SK-N-SH treated with all-trans-retinoic acid at 6 μM for 48 hours (cell line): Measurements from ENCODE around the gene GADD45B.

Experiments used
- ATAC-seq: fragments of 200-7000 bp; cut with Tn5 transposase; 3 replicates; pipeline ENCODE4 v1.9.1; 2020; ENCODE audit warnings: mild to moderate bottlenecking, moderate library complexity
- ARNTL ChIP-seq: fragments of 450-650 bp; formaldehyde crosslinking; IDR thresholded peaks from 2 replicates; pipeline ENCODE4 v1.5.0; 2020; ENCODE audit warnings: low read depth, mild to moderate bottlenecking, moderate library complexity, borderline replicate concordance
- BACH2 ChIP-seq: fragments of 250-450 bp; sonication (Bioruptor Pico); IDR thresholded peaks from 2 replicates; pipeline ENCODE4 v1.9.0; 2021; ENCODE audit warnings: mild to moderate bottlenecking, borderline replicate concordance
- CSDC2 ChIP-seq: fragments of 250-450 bp; sonication (Bioruptor Pico); IDR thresholded peaks from 2 replicates; pipeline ENCODE4 v1.5.0; 2020; ENCODE audit warnings: mild to moderate bottlenecking, moderate library complexity
- OSR1 ChIP-seq: fragments of 250-450 bp; sonication (Bioruptor Pico); IDR thresholded peaks from 2 replicates; pipeline ENCODE4 v1.8.0; 2022; ENCODE audit warnings: moderate library complexity, mild to moderate bottlenecking, inconsistent platforms
- PPARA ChIP-seq: fragments of 250-450 bp; sonication (Bioruptor Pico); IDR thresholded peaks from 2 replicates; pipeline ENCODE4 v1.5.0; 2020; ENCODE audit warnings: mild to moderate bottlenecking, borderline replicate concordance
- RARB ChIP-seq: fragments of 250-450 bp; sonication (Bioruptor Pico); IDR thresholded peaks from 2 replicates; pipeline ENCODE4 v1.8.0; 2021; ENCODE audit warnings: mild to moderate bottlenecking, moderate library complexity
- TOX ChIP-seq: fragments of 250-450 bp; sonication (Bioruptor Pico); IDR thresholded peaks from 2 replicates; pipeline ENCODE4 v1.8.0; 2021; ENCODE audit warnings: mild to moderate bottlenecking, moderate library complexity, borderline replicate concordance
- ZC3H10 ChIP-seq: fragments of 250-450 bp; sonication (Bioruptor Pico); IDR thresholded peaks from 2 replicates; pipeline ENCODE4 v1.5.1; 2021; ENCODE audit warnings: mild to moderate bottlenecking, moderate library complexity
- ZFP30 ChIP-seq: fragments of 450-650 bp; formaldehyde crosslinking; IDR thresholded peaks from 2 replicates; pipeline ENCODE4 v1.5.0; 2022; ENCODE audit warnings: mild to moderate bottlenecking, moderate library complexity
- ZNF8 ChIP-seq: fragments of 450-650 bp; formaldehyde crosslinking; IDR thresholded peaks from 2 replicates; pipeline ENCODE4 v1.5.0; 2020; ENCODE audit warnings: mild to moderate bottlenecking, moderate library complexity
- TF ChIP-seq, protein P1 (sequence below): fragments of 250-450 bp; sonication (Bioruptor Pico); IDR thresholded peaks from 2 replicates; pipeline ENCODE4 v1.5.1; 2021; ENCODE audit warnings: mild to moderate bottlenecking, moderate library complexity
- TF ChIP-seq, protein P2 (sequence below): fragments of 250-450 bp; sonication (Bioruptor Pico); IDR thresholded peaks from 2 replicates; pipeline ENCODE4 v1.5.1; 2020; ENCODE audit warnings: low read depth, mild to moderate bottlenecking, moderate library complexity
- TF ChIP-seq, protein P3 (sequence below): fragments of 250-450 bp; sonication (Bioruptor Pico); IDR thresholded peaks from 2 replicates; pipeline ENCODE4 v1.5.0; 2020; ENCODE audit warnings: mild to moderate bottlenecking, moderate library complexity
- TF ChIP-seq, protein P4 (sequence below): fragments of 250-450 bp; sonication (Bioruptor Pico); IDR thresholded peaks from 2 replicates; pipeline ENCODE4 v1.8.0; 2021; ENCODE audit warnings: low read depth, mild to moderate bottlenecking, moderate library complexity, borderline replicate concordance
- TF ChIP-seq, protein P5 (sequence below): fragments of 250-450 bp; sonication (Bioruptor Pico); IDR thresholded peaks from 2 replicates; pipeline ENCODE4 v1.8.0; 2020; ENCODE audit warnings: mild to moderate bottlenecking, moderate library complexity, borderline replicate concordance

Gene GADD45B

DNA sequence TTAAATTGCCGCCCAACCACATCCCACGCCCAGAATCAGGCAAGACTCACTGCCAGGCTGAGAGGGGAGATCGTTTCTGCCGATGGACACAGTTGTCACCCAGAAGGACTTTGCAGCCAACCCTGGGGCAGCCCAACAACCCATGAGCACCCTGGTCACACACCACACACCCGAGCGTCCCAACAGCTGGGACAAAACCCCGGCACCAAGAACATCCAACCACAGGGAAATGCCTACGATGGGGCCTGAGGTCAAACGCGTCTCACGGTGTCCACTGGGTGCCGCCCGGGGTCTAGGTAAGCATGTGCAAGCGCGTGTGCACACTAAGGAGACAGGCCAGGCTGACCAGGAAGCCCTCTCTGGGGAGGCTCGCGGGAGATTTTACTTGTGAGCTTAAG, 32.1 kb upstream of the GADD45B start:
- ATAC-seq = no peak
- TF ChIP-seq, protein P1, sequence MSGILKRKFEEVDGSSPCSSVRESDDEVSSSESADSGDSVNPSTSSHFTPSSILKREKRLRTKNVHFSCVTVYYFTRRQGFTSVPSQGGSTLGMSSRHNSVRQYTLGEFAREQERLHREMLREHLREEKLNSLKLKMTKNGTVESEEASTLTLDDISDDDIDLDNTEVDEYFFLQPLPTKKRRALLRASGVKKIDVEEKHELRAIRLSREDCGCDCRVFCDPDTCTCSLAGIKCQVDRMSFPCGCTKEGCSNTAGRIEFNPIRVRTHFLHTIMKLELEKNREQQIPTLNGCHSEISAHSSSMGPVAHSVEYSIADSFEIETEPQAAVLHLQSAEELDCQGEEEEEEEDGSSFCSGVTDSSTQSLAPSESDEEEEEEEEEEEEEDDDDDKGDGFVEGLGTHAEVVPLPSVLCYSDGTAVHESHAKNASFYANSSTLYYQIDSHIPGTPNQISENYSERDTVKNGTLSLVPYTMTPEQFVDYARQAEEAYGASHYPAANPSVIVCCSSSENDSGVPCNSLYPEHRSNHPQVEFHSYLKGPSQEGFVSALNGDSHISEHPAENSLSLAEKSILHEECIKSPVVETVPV = no peak
- no peak for TF ChIP-seq OSR1 (CRISPR knock-in tag)
- no peak for TF ChIP-seq ZFP30
- TF ChIP-seq, protein P2, sequence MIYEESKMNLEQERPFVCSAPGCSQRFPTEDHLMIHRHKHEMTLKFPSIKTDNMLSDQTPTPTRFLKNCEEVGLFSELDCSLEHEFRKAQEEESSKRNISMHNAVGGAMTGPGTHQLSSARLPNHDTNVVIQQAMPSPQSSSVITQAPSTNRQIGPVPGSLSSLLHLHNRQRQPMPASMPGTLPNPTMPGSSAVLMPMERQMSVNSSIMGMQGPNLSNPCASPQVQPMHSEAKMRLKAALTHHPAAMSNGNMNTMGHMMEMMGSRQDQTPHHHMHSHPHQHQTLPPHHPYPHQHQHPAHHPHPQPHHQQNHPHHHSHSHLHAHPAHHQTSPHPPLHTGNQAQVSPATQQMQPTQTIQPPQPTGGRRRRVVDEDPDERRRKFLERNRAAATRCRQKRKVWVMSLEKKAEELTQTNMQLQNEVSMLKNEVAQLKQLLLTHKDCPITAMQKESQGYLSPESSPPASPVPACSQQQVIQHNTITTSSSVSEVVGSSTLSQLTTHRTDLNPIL (CRISPR knock-in tag) = no peak
- no peak for TF ChIP-seq RARB (CRISPR knock-in tag)
- no peak for TF ChIP-seq ZC3H10 (CRISPR knock-in tag)
- TF ChIP-seq ARNTL (CRISPR knock-in tag) = no peak
- TF ChIP-seq PPARA (CRISPR knock-in tag) = no peak
- TF ChIP-seq BACH2 = no peak

DNA sequence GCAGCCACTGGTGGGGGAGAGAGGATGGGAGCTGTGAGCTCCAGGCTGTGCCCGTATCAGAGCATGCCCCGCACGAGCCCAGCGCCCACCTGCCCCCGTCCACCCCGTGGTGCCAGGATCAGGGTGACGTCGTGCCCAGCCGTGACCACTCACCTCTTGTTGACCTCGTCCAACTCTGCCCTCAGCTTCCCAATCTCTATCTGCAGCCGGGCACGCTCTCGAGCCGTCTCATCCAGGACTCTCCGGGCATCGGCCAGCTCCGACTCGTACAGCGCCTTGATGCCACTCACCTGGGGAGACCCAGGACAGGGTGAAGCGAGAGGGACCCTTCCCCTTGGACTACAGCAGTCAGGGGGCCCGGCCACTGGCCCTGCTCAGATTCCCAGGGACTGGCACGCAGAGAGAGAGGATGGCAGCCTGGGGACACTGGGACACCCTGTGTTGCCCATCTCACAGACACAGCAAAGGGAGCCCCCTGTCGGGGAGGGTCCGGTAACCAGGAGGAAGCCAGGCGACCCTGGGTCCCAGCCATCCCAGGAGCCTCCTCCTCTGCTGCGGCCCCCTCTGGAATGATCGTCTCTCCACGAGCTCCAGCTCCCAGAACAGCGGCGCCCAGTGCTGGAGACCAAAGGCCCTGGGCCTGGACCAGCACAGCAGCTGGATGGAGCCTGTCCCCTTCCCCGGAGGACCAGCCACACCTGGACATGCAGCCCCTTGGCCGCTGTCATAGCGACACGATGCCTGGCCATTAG, 31.5 kb upstream of the GADD45B start:
- TF ChIP-seq CSDC2 (CRISPR knock-in tag) (no peak), BACH2 (no peak)
- TF ChIP-seq, protein P3, sequence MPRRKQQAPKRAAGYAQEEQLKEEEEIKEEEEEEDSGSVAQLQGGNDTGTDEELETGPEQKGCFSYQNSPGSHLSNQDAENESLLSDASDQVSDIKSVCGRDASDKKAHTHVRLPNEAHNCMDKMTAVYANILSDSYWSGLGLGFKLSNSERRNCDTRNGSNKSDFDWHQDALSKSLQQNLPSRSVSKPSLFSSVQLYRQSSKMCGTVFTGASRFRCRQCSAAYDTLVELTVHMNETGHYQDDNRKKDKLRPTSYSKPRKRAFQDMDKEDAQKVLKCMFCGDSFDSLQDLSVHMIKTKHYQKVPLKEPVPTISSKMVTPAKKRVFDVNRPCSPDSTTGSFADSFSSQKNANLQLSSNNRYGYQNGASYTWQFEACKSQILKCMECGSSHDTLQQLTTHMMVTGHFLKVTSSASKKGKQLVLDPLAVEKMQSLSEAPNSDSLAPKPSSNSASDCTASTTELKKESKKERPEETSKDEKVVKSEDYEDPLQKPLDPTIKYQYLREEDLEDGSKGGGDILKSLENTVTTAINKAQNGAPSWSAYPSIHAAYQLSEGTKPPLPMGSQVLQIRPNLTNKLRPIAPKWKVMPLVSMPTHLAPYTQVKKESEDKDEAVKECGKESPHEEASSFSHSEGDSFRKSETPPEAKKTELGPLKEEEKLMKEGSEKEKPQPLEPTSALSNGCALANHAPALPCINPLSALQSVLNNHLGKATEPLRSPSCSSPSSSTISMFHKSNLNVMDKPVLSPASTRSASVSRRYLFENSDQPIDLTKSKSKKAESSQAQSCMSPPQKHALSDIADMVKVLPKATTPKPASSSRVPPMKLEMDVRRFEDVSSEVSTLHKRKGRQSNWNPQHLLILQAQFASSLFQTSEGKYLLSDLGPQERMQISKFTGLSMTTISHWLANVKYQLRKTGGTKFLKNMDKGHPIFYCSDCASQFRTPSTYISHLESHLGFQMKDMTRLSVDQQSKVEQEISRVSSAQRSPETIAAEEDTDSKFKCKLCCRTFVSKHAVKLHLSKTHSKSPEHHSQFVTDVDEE (CRISPR knock-in tag) = no peak
- no peak for ATAC-seq

DNA sequence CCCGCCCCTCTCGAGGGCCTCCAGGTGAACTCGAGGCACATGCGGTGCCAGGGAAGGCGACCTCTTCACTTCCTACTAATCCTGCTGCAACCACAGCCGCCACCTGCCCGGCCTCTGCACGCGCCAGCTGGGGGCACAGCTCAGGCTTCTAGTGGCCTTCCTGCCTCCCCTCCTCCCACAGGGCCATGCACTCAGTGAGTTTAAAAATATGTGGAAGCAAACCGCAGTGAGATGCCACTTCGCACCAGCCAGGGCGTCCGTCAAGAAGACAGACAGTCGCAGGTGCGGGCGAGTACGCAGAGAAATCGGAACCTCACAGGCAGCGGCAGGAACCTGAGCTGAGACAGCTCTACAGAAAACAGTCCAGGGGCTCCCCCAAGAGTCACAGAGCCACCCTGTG, 29.5 kb upstream of the GADD45B start:
- TF ChIP-seq, protein P1 = no peak
- TF ChIP-seq, protein P4, sequence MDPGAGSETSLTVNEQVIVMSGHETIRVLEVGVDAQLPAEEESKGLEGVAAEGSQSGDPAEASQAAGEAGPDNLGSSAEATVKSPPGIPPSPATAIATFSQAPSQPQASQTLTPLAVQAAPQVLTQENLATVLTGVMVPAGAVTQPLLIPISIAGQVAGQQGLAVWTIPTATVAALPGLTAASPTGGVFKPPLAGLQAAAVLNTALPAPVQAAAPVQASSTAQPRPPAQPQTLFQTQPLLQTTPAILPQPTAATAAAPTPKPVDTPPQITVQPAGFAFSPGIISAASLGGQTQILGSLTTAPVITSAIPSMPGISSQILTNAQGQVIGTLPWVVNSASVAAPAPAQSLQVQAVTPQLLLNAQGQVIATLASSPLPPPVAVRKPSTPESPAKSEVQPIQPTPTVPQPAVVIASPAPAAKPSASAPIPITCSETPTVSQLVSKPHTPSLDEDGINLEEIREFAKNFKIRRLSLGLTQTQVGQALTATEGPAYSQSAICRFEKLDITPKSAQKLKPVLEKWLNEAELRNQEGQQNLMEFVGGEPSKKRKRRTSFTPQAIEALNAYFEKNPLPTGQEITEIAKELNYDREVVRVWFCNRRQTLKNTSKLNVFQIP = no peak
- TF ChIP-seq ZNF8 (CRISPR knock-in tag) (no peak), OSR1 (CRISPR knock-in tag) (no peak), ZC3H10 (CRISPR knock-in tag) (no peak), CSDC2 (CRISPR knock-in tag) (no peak), ZFP30 (no peak), TOX (CRISPR knock-in tag) (no peak), ARNTL (CRISPR knock-in tag) (no peak)
- TF ChIP-seq, protein P5, sequence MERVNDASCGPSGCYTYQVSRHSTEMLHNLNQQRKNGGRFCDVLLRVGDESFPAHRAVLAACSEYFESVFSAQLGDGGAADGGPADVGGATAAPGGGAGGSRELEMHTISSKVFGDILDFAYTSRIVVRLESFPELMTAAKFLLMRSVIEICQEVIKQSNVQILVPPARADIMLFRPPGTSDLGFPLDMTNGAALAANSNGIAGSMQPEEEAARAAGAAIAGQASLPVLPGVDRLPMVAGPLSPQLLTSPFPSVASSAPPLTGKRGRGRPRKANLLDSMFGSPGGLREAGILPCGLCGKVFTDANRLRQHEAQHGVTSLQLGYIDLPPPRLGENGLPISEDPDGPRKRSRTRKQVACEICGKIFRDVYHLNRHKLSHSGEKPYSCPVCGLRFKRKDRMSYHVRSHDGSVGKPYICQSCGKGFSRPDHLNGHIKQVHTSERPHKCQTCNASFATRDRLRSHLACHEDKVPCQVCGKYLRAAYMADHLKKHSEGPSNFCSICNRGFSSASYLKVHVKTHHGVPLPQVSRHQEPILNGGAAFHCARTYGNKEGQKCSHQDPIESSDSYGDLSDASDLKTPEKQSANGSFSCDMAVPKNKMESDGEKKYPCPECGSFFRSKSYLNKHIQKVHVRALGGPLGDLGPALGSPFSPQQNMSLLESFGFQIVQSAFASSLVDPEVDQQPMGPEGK (CRISPR knock-in tag) = no peak
- TF ChIP-seq, protein P3 (CRISPR knock-in tag) = no peak
- no peak for ATAC-seq
